OCI-LY7 (cell line): ENCODE data around the gene THEM5.

Experiments used
- EZH2phosphoT487 ChIP-seq: fragments of 200-600 bp; sonication (generic); IDR thresholded peaks from 2 replicates; pipeline ENCODE4 v1.6.1; 2018; ENCODE audit warnings: low read depth, borderline replicate concordance, mild to moderate bottlenecking, mixed run types, antibody characterized with exemption, low read length, moderate library complexity, mixed read lengths
- TF ChIP-seq, protein P1 (sequence below): fragments of 200-600 bp; sonication (generic); conservative IDR thresholded peaks from 2 replicates; pipeline ENCODE4 v1.5.1; 2014; ENCODE audit warnings: mild to moderate bottlenecking, antibody characterized with exemption, low read length, moderate library complexity, mixed read lengths

- TF ChIP-seq, protein P1, sequence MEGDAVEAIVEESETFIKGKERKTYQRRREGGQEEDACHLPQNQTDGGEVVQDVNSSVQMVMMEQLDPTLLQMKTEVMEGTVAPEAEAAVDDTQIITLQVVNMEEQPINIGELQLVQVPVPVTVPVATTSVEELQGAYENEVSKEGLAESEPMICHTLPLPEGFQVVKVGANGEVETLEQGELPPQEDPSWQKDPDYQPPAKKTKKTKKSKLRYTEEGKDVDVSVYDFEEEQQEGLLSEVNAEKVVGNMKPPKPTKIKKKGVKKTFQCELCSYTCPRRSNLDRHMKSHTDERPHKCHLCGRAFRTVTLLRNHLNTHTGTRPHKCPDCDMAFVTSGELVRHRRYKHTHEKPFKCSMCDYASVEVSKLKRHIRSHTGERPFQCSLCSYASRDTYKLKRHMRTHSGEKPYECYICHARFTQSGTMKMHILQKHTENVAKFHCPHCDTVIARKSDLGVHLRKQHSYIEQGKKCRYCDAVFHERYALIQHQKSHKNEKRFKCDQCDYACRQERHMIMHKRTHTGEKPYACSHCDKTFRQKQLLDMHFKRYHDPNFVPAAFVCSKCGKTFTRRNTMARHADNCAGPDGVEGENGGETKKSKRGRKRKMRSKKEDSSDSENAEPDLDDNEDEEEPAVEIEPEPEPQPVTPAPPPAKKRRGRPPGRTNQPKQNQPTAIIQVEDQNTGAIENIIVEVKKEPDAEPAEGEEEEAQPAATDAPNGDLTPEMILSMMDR, result no peak
- no peak for TF ChIP-seq EZH2phosphoT487
These were observed 31.1 kb downstream of the THEM5 start for GRCh38 chr1:151822404-151822803.
